Measurements from ENCODE around the gene STIL.
"Not testable (repeated sequence)": the region's sequence is repeated elsewhere in the genome, so short reads cannot be mapped to it uniquely, and the experiment has no call there.

Gene STIL

GRCh38 chr1:47223174-47223920 lies 90.6 kb downstream of the STIL start:
- no peak for DNase-seq (ENCODE audit: low read depth in 2 of 3, low spot score in 1 of 3)

- no peak for DNase-seq (ENCODE audit: low read depth in 2 of 3, low spot score in 1 of 3)
Observed at GRCh38 chr1:47222476-47222875, 91.5 kb downstream of the STIL start.

GRCh38 chr1:47219590-47220220 lies 94.2 kb downstream of the STIL start:
- no peak for DNase-seq (ENCODE audit: low read depth in 2 of 3, low spot score in 1 of 3)

GRCh38 chr1:47219001-47219400 lies 94.9 kb downstream of the STIL start:
- no peak for DNase-seq (ENCODE audit: low read depth in 2 of 3, low spot score in 1 of 3)

GRCh38 chr1:47216278-47217059 lies 97.5 kb downstream of the STIL start:
- no peak for DNase-seq (ENCODE audit: low read depth in 2 of 3, low spot score in 1 of 3)

GRCh38 chr1:47215713-47216112 lies 98.2 kb downstream of the STIL start:
- no peak for DNase-seq (ENCODE audit: low read depth in 2 of 3, low spot score in 1 of 3)

- DNase-seq (ENCODE audit: low read depth in 2 of 3, low spot score in 1 of 3) = no peak
Observed at GRCh38 chr1:47214549-47214948, 99.4 kb downstream of the STIL start.

- DNase-seq (ENCODE audit: low read depth in 2 of 3, low spot score in 1 of 3) = no peak
Observed at GRCh38 chr1:47213230-47213963, 100.5 kb downstream of the STIL start.

GRCh38 chr1:47212636-47213229 lies 101.2 kb downstream of the STIL start:
- no peak for DNase-seq (ENCODE audit: low read depth in 2 of 3, low spot score in 1 of 3)

GRCh38 chr1:47211796-47212269 lies 102.1 kb downstream of the STIL start:
- no peak for DNase-seq (ENCODE audit: low read depth in 2 of 3, low spot score in 1 of 3)

GRCh38 chr1:47210666-47211065 lies 103.3 kb downstream of the STIL start:
- DNase-seq (ENCODE audit: low read depth in 2 of 3, low spot score in 1 of 3) = no peak

- no peak for DNase-seq (ENCODE audit: low read depth in 2 of 3, low spot score in 1 of 3)
Observed at GRCh38 chr1:47209725-47210325, 104.1 kb downstream of the STIL start.

GRCh38 chr1:47209091-47209490 lies 104.9 kb downstream of the STIL start:
- no peak for DNase-seq (ENCODE audit: low read depth in 2 of 3, low spot score in 1 of 3)

GRCh38 chr1:47208374-47208850 lies 105.5 kb downstream of the STIL start:
- DNase-seq (ENCODE audit: low read depth in 2 of 3, low spot score in 1 of 3) = no peak

GRCh38 chr1:47207803-47208373 lies 106.1 kb downstream of the STIL start:
- DNase-seq (ENCODE audit: low read depth in 2 of 3, low spot score in 1 of 3) = no peak

- DNase-seq (ENCODE audit: low read depth in 2 of 3, low spot score in 1 of 3) = no peak
Observed at GRCh38 chr1:47205918-47206317, 108.0 kb downstream of the STIL start.

GRCh38 chr1:47203504-47203903 lies 110.4 kb downstream of the STIL start:
- DNase-seq (ENCODE audit: low read depth in 2 of 3, low spot score in 1 of 3) = not testable (repeated sequence)

- no peak for DNase-seq (ENCODE audit: low read depth in 2 of 3, low spot score in 1 of 3)
Observed at GRCh38 chr1:47201179-47201578, 112.8 kb downstream of the STIL start.
